DOHH2 (cell line): Measurements from ENCODE around the gene ATG2B.

Source experiments
- EZH2phosphoT487 ChIP-seq: fragments of 200-600 bp; sonication (generic); IDR thresholded peaks from 2 replicates; pipeline ENCODE4 v1.6.1; 2017; ENCODE audit warnings: borderline replicate concordance, mild to moderate bottlenecking, antibody characterized with exemption, low read length, moderate library complexity, mixed read lengths
- TF ChIP-seq, protein P1 (sequence below): fragments of 200-600 bp; sonication (generic); IDR thresholded peaks from one replicate; pipeline ENCODE4 v1.5.1; 2014; ENCODE audit warnings: antibody characterized with exemption, mild to moderate bottlenecking, low read depth, low read length; ENCODE audit not compliant: poor library complexity, severe bottlenecking

DNA sequence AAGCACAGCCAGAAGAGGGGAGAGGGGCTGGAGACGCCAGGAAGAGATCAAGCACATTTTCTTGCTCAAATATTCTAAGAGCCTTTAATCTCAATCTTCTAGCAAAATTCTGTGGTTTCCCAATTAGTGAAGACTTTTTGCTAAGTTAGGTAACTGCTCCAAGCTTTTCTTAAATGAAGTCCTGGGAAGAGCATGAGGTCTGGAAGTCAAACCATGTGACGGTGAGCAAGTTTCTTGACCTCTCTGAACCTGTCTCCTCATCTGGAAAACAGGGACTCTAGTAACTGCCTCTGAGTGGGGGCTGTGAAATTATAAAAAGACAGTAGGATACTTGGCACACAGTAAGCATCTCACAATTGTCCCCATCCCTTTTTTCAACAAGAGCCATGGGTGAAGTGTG lies 83.0 kb downstream of the ATG2B start:
- TF ChIP-seq, protein P1, sequence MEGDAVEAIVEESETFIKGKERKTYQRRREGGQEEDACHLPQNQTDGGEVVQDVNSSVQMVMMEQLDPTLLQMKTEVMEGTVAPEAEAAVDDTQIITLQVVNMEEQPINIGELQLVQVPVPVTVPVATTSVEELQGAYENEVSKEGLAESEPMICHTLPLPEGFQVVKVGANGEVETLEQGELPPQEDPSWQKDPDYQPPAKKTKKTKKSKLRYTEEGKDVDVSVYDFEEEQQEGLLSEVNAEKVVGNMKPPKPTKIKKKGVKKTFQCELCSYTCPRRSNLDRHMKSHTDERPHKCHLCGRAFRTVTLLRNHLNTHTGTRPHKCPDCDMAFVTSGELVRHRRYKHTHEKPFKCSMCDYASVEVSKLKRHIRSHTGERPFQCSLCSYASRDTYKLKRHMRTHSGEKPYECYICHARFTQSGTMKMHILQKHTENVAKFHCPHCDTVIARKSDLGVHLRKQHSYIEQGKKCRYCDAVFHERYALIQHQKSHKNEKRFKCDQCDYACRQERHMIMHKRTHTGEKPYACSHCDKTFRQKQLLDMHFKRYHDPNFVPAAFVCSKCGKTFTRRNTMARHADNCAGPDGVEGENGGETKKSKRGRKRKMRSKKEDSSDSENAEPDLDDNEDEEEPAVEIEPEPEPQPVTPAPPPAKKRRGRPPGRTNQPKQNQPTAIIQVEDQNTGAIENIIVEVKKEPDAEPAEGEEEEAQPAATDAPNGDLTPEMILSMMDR: no peak
- no peak for TF ChIP-seq EZH2phosphoT487
